HepG2 (cell line): ENCODE results near the gene TTC32. TPM values are rescaled to one million over a fixed set of nuclear protein-coding genes. Genes with fewer than 3 reads are reported as not detected.
A peak's percentile ranks its signal among the peaks of the same experiment; 100 is the strongest.

Experiments used
- ATAC-seq: fragments of 200-7000 bp; cut with Tn5 transposase; 3 replicates; pipeline ENCODE4 v1.9.1; 2020; ENCODE audit warnings: mild to moderate bottlenecking, moderate library complexity
- BruUV-seq: library from RNA; stranded (reverse); fragments of 400-500 nt; replicated peaks from 2 replicates; lab custom pipeline; 2021; lab: Mats Ljungman, UMichigan
- CTCF ChIA-PET: fragments of 300-600 bp; formaldehyde crosslinking; extraction: SDS; loops from one replicate; lab custom pipeline; 2021; ENCODE audit warnings: low total read pairs, inconsistent platforms, low intra/inter-chr PET ratio; lab: Yijun Ruan, JAX
- POLR2A ChIA-PET: fragments of 350-600 bp; sonication (Branson Sonifier 250); formaldehyde crosslinking; loops from one replicate; lab custom pipeline; 2020; ENCODE audit warnings: antibody characterized with exemption, inconsistent platforms; lab: Yijun Ruan, JAX
- DNase-seq: peaks from one replicate; pipeline ENCODE4 v3.0.0-alpha.2; 2015; ENCODE audit warnings: low spot score
- FAIRE-seq: peaks from 3 replicates; lab custom pipeline; 2011; peaks lifted over from hg19 to GRCh38; lab: Jason Lieb, UNC
- H2AFZ ChIP-seq: one replicate; pipeline ENCODE4 v1.6.1; 2011; ENCODE audit warnings: low read length, inconsistent platforms
- H3K27ac ChIP-seq: fragments of 300-600 bp; 3 replicates; pipeline ENCODE4 v1.8.0; 2011; ENCODE audit warnings: mixed run types, mild to moderate bottlenecking, mixed read lengths, low read length, inconsistent platforms; ENCODE audit not compliant: insufficient read depth; ENCODE audit errors: extremely low read length
- H3K27me3 ChIP-seq, 2 experiments: fragments of 200-600 bp in 1 of 2; 2 replicates in 1 of 2; 3 replicates in 1 of 2; pipeline versions ENCODE4 v1.6.0 to v1.8.0; 2011; ENCODE audit warnings: low read length in 2 of 2, mild to moderate bottlenecking in 2 of 2, moderate library complexity in 2 of 2, inconsistent platforms in 1 of 2; ENCODE audit not compliant: insufficient read depth in 2 of 2, control insufficient read depth in 1 of 2
- H3K36me3 ChIP-seq, 2 experiments: fragments of 200-600 bp in 1 of 2; replicated peaks in 1 of 2; 2 replicates in 1 of 2; 3 replicates in 1 of 2; pipeline versions ENCODE4 v1.5.1 to v1.8.0; 2011; ENCODE audit warnings: low read length in 2 of 2, inconsistent platforms in 1 of 2; ENCODE audit not compliant: insufficient read depth in 2 of 2, control insufficient read depth in 1 of 2
- H3K4me1 ChIP-seq: 2 replicates; pipeline ENCODE4 v1.5.1; 2012; ENCODE audit warnings: low read length, inconsistent platforms; ENCODE audit not compliant: insufficient read depth
- H3K4me2 ChIP-seq: 2 replicates; pipeline ENCODE4 v1.6.0; 2011; ENCODE audit warnings: low read depth, low read length, inconsistent platforms
- H3K4me3 ChIP-seq, 3 experiments: fragments of 200-600 bp in 1 of 3; sonication (generic), shearing (Covaris generic) in 1 of 3; replicated peaks in 1 of 3; 2 replicates each; pipeline ENCODE4 v1.5.1; 2011 to 2016; ENCODE audit warnings: low read length in 3 of 3, inconsistent platforms in 2 of 3, low read depth in 2 of 3, mild to moderate bottlenecking in 2 of 3, control low read depth in 1 of 3, mixed read lengths in 1 of 3; ENCODE audit not compliant: insufficient read depth in 1 of 3
- H3K79me2 ChIP-seq: one replicate; pipeline ENCODE4 v1.6.1; 2011; ENCODE audit warnings: low read length, inconsistent platforms; ENCODE audit not compliant: insufficient read depth
- H3K9ac ChIP-seq: 2 replicates; pipeline ENCODE4 v1.6.0; 2011; ENCODE audit warnings: mild to moderate bottlenecking, low read depth, low read length, inconsistent platforms; ENCODE audit not compliant: insufficient read depth
- H3K9me3 ChIP-seq: 2 replicates; pipeline ENCODE4 v1.5.1; 2012; ENCODE audit warnings: mild to moderate bottlenecking, low read length
- H4K20me1 ChIP-seq: 2 replicates; pipeline ENCODE4 v1.6.0; 2011; ENCODE audit warnings: inconsistent platforms, mild to moderate bottlenecking, low read length, moderate library complexity; ENCODE audit not compliant: insufficient read depth
- NFIC ChIP-seq: IDR thresholded peaks from 2 replicates; pipeline ENCODE4 v1.6.1; 2012; ENCODE audit warnings: mild to moderate bottlenecking, low read length, inconsistent platforms
- NR2F2 ChIP-seq: IDR thresholded peaks from 2 replicates; pipeline ENCODE4 v1.6.1; 2012; ENCODE audit warnings: low read depth, inconsistent platforms, borderline replicate concordance
- ZFY ChIP-seq: sonication (generic); formaldehyde crosslinking; IDR thresholded peaks from 2 replicates; pipeline ENCODE4 v1.4.0; 2020; ENCODE audit warnings: missing genetic modification reagents
- ZSCAN25 ChIP-seq: sonication (generic); formaldehyde crosslinking; IDR thresholded peaks from 2 replicates; pipeline ENCODE4 v1.8.0; 2022; ENCODE audit warnings: mild to moderate bottlenecking, missing genetic modification reagents
- WGBS: methylation state at CpG from one replicate; pipeline ENCODE4 v1.1.6; 2017; ENCODE audit warnings: low lambda C conversion rate; 5-methylcytosine and 5-hydroxymethylcytosine counted together
- in situ Hi-C: cut with HindIII; loops from 2 replicates; pipeline ENCODE4 v1.10.0; 2017; ENCODE audit warnings: low pct_unique_long_range_greater_than_20kb; ENCODE audit not compliant: extremely low pct_ligation_motif_present
- intact Hi-C: fragments of 100-400 bp; cut with micrococcal nuclease; formaldehyde crosslinking; loops from one replicate; pipeline ENCODE4 v1.10.0; 2022; ENCODE audit not compliant: unreplicated experiment
- polyA plus RNA-seq, 8 experiments: library from polyadenylated mRNA; depleted of rRNA in 3 of 8; stranded (reverse) in 7 of 8; unstranded in 1 of 8; fragments of >200 nt; fragmentation: Illumina TruSeq in 4 of 8; extraction: Trizol in 4 of 8; gene quantifications; 2 replicates each; pipeline versions ENCODE4 v1.2.1 to v1.2.3, GENCODE V29; 2011 to 2016; ENCODE audit warnings: low read depth in 4 of 8, missing spikeins in 1 of 8, mixed read lengths in 1 of 8; ENCODE audit not compliant: insufficient read depth in 1 of 8
- total RNA-seq, 5 experiments: library from RNA; depleted of rRNA; stranded (reverse); fragments of >200 nt; fragmentation: Illumina TruSeq; extraction: Trizol; gene quantifications; 2 replicates each; pipeline ENCODE4 v1.2.3, GENCODE V29; 2016; ENCODE audit warnings: low read depth in 1 of 5
- TF ChIP-seq, protein P1 (sequence below): fragments of 450-650 bp; IDR thresholded peaks from 2 replicates; pipeline ENCODE4 v1.6.1; 2016

The TTC32 gene
- total and polyA plus RNA-seq, 2 of the 13 experiments (the other 11 are each of a cell fraction or from before 2014, with no cell fraction given), result 21.6 to 38.3 TPM

DNA sequence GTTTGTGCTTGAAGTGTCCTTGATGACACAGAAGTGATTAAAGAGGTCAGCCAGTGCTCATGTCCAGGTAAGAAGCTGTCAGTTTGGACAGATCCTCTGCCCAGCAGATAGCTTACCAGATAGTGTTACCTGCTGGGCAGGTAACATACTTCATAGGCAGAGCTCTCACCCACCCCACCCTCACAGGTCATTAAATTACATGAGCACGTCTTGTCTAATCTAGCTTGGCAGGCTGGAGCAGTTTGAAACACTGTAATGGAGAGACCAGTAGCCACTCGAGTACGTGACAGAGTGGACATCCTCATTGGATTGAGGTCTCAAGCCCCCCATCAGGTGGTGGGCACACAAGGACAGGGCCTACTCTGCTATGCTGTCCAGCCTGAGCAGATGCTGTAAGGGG lies 27.1 kb downstream of the TTC32 start:
- no peaks in the 10 kb centered on the region for H3K79me2 ChIP-seq
- no peak overlapping the region for H3K27ac ChIP-seq
- WGBS, result 29% methylated on average over 2 of the region's 3 CpGs
- intact Hi-C loops, result no loop called here
- DNase-seq, result no peak
- no peak for TF ChIP-seq ZSCAN25
- TF ChIP-seq ZFY (CRISPR knock-in tag), result no peak
- no peak for TF ChIP-seq NR2F2
- in situ Hi-C loops, result no loop called here
- H3K4me2 ChIP-seq, result no peak overlapping the region
- H2AFZ ChIP-seq, result no peak overlapping the region
- CTCF ChIA-PET, result no interaction called here
- POLR2A ChIA-PET, result no interaction called here
- no peak for FAIRE-seq
- H3K27me3 ChIP-seq, result peaks cover 1 to 10% of the 10 kb centered on the region in 2 experiments; a peak in 3 of 5 replicates
- no peaks in the 10 kb centered on the region for H3K9me3 ChIP-seq
- BruUV-seq, result no TSS peak
- no peaks in the 10 kb centered on the region for H4K20me1 ChIP-seq
- no peaks in the 10 kb centered on the region for H3K36me3 ChIP-seq
- H3K9ac ChIP-seq, result no peak overlapping the region
- no peaks in the 10 kb centered on the region for H3K4me1 ChIP-seq
- ATAC-seq, result no peak
- no peak overlapping the region for H3K4me3 ChIP-seq

DNA sequence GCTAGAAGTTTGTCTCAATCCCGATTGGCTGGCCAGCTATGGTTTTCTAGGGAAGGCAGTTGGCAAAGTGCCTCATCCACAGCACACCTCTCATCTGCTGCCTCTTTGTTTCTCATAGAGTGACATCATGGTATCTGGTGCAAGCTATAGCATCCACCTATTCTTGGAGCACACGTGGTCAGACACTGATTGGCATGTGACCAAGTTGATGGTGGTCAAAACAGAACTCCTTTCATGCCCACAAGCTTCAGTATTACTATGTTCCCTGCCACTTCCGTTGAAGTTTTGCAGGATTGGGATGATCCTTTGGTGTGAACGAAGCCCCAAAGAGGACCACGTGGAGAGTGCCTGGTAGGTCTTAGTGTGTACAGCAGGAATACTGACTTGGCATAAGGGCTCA lies 28.8 kb downstream of the TTC32 start:
- Histone ChIP-seq H3K9me3 (no peaks in the 10 kb centered on the region), H3K36me3 (no peaks in the 10 kb centered on the region), H3K27me3 (peaks cover 5 to 16% of the 10 kb centered on the region in 2 experiments; a peak in 3 of 5 replicates), H3K27ac (no peak overlapping the region), H3K4me1 (0 out of 2 replicates have a peak, but pooled peaks cover 8% of the 10 kb centered on the region), H2AFZ (no peak overlapping the region), H3K9ac (no peak overlapping the region), H3K79me2 (no peaks in the 10 kb centered on the region), H3K4me2 (no peak overlapping the region), H4K20me1 (no peaks in the 10 kb centered on the region), H3K4me3 (no peak overlapping the region)
- DNase-seq, result no peak
- no peak for FAIRE-seq
- in situ Hi-C loops, result no loop called here
- POLR2A ChIA-PET, result no interaction called here
- CTCF ChIA-PET, result no interaction called here
- BruUV-seq, result no TSS peak
- ATAC-seq, result no peak
- intact Hi-C loops, result no loop called here
- no peak for TF ChIP-seq NFIC
- TF ChIP-seq, protein P1, sequence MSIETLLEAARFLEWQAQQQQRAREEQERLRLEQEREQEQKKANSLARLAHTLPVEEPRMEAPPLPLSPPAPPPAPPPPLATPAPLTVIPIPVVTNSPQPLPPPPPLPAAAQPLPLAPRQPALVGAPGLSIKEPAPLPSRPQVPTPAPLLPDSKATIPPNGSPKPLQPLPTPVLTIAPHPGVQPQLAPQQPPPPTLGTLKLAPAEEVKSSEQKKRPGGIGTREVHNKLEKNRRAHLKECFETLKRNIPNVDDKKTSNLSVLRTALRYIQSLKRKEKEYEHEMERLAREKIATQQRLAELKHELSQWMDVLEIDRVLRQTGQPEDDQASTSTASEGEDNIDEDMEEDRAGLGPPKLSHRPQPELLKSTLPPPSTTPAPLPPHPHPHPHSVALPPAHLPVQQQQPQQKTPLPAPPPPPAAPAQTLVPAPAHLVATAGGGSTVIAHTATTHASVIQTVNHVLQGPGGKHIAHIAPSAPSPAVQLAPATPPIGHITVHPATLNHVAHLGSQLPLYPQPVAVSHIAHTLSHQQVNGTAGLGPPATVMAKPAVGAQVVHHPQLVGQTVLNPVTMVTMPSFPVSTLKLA, result peak; percentile 97
- WGBS, result 30% methylated on average over 5 of the region's 5 CpGs
